ENCODE data around the gene CELF5.
"Not testable (repeated sequence)": the region's sequence is repeated elsewhere in the genome, so short reads cannot be mapped to it uniquely, and the experiment has no call there.

Gene CELF5

DNA sequence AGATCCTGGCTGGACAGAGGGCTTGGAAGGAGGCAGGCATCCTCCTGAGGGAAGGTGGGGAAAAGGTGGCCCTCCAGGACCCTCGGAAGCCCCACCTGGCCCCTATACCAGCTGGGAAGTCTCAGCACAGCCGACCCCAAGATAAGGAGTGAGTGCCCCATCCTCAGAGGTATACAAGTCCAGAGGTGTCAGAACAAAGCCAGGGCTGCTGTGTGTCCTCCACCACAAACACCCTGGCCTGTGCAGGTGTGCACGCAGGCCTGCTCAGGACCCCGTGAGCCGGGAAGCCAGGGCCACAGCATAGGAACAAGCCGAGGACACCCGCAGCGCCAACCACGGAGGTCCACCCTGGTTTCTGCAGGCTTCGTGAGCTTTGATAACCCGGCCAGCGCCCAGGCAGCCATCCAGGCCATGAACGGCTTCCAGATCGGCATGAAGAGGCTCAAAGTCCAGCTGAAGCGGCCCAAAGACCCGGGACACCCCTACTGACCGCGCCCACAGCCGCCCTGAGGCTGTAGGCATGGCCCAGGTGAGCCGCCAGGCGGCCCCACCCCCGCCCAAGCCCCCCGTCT is 68.6 kb downstream of the CELF5 start:
- DNase-seq (ENCODE audit: low read depth) = no peak

DNA sequence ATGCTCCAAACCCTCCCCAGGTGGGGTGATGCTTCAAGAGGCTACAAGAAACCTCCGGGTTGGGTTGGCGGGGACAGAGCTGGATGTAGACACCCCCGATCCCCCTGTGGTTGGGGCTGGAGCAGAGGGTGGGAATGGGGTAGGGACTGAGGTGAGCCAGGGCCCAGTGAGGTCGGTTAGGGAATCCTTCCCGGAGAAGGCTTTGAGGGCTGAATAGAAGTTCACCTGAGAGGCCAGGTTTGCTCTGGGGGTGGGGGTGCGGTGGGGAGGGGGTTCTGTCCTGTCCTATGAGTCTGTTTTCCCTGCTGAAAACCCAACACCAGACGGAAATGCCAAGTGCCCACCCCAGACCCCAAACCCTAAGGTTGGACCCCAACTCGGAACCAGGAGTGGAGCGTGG is 69.1 kb downstream of the CELF5 start:
- no peak for DNase-seq (ENCODE audit: low read depth)

DNA sequence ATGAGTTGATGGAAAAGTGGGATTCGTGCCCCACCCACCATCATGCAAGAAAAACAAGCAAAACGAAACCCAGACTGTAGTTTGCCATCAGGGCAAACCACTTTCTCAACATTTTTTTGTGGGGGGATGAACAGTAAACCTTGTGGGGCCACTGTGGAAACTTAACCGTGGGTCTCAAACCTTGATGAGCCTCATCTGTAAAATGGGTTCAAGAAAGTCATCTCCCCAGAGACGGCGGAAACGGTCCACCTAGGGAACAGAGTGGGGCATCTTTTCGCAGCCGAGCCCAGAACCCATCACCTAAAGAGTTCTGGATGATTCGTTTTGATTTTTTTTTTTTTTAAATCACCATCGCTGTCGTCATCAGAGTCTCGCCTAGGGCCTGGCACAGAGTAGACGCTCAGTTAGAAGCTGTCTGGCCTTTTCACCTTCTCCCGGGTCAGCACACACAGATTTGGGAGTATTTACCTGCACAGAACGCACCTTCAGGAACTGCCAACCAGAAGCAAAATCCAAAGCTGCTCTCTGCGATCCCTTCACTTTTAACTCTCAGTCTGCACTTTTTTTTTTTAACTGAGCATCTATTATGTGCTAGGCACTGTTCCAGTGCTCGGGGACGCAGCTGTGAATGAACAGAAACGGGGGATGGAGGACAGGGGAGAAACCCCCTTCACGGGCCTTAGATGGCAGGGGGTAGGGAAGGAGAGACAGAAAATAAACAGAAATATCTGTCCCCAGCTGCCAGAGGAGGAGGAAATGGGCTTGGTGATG is 69.8 kb downstream of the CELF5 start:
- no peak for DNase-seq (ENCODE audit: low read depth)

DNA sequence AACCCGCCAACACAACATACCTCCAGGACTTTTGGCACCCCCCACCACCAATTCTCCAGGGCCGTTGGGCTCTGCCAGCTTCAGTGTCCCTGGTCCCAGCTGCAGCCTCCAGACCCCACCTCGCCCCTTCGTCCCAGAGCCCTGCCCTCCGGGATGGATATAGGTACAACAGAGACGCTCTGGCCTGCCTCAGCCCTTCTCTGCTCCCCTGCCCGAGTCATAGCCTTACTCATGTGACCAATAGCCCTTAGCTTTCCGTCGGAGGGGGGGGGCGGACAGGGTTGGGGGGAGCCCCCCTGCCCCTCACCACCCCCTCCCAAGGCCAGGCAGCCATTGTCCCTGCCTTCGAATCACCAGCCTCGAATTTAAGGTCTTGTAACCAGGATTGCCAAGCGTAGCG is 71.1 kb downstream of the CELF5 start:
- no peak for DNase-seq (ENCODE audit: low read depth)

DNA sequence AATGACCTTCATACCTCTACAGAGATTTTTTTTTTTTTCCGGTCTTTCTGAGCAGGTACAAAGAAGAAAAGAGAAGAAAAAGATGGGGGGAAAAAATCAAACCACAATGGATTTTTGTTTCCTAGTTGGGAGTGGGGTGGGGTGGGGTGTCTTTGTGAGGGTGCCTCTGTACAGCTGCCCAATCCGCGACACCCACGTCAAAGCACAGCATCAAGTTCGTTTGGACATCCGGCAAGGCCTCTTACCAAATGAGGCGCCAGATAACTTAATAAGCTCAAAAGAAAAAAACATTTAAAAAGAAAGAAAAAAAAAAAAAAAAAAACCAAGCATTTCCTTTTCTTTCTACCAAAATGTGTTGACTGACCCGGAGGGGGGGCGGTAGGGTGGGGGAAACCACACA is 71.6 kb downstream of the CELF5 start:
- no peak for DNase-seq (ENCODE audit: low read depth)

DNA sequence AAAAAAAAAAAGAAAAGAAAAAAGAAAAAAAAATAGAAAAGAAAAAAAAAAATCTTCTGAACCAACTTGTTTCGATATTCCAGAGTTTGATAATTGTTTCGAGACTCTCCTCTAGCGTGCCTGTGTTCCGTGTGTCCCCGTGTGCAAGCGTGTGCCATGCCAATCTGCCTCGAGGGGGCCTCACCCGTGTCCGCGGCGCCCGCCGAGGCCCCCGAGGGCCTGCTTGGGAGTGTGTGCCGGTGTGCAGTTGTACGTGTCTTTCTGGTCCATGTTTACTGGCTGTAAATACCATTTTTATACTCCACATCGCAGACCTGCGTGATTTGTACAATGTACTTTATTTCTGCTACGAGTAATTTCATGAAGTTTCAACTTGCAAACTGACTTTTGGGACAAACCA is 72.0 kb downstream of the CELF5 start:
- DNase-seq (ENCODE audit: low read depth) = no peak

DNA sequence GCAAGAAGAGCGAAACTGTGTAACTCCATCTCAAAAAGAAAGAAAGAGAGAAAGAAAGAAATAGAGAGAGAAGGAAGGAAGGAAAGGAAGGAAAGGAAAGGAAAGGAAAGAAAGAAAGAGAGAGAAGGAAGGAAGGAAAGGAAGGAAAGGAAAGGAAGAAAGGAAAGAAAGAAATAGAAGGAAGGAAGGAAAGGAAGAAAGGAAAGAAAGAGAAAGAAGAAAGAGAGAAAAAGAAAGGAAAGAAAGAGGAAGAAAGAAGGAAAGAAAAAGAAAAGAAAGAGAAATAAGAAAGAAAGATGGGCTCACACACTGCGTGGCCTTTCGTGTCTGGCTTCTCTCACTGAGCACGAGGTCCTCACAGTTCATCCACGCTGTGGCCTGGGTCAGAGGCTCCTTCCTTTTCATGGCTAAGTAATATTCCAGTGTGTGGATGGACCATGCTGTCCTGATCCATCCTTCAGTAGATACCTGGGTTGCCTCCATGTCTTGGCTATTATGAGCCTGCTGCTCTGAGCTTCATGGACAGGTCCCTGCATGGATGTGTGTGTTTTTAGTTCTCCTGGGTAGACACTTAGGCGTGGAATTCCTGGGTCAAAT is 74.5 kb downstream of the CELF5 start:
- no peak for DNase-seq (ENCODE audit: low read depth)

DNA sequence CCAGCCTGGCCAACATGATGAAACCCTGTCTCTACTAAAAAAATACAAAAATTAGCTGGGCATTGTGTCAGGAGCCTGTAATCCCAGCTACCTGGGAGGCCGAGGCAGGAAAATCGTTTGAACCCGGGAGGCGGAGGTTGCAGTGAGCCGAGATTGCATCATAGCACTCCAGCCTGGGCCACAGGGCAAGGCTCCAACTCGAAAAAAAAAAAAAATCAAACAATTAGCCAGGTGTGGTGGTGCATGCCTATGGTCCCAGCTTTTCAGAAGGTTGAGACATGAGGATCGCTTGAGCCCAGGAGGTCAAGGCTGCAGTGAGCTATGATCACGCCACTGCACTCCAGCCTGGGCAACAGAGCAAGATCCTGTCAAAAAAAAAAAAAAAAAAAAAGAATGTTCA is 76.1 kb downstream of the CELF5 start:
- not testable (repeated sequence) for DNase-seq (ENCODE audit: low read depth)

DNA sequence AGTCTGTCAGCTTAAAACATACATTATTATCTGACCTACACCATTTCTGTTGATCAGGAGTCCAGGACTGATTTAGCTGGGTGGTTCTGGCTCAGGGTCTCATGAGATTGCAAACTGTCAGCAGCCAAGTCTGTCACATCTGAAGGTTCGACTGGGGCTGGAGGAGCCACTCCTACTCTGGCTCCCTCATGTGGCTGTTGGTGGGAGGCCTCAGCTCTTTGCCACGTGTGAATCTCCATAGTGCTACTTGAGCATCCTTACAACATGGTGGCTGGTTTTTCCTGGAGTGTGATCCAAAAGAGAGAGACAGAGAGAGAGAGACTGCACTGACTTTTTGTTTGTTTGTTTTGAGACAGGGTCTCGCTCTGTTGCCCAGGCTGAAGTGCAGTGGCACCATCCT is 78.3 kb downstream of the CELF5 start:
- peak; percentile 32 for DNase-seq (ENCODE audit: low read depth)

DNA sequence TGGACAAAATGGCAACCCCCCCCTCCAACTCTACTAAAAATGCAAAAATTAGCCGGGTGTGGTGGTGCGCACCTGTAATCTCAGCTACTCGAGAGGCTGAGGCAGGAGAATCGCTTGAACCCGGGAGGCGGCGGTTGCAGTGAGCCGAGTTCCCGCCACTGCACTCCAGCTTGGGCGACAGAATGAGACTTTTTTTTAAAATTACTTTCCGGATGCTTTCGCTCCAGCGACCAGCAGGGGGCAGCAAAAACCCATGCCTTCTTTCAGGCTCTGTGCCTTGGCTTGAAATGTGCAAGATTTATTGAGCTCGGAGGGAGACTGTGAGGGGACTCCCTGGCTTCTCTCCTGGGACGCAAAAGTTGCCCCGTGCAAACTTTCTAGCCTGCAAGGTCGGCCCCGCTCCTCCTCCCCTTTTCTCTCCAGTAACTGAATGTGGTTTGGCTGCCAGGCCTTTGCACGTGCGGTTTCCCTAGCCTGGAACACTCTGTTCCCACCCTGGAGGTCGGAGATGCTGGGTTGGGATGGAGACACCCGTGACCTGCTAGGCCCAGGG is 80.5 kb downstream of the CELF5 start:
- peak; percentile 74 for DNase-seq (ENCODE audit: low read depth)

DNA sequence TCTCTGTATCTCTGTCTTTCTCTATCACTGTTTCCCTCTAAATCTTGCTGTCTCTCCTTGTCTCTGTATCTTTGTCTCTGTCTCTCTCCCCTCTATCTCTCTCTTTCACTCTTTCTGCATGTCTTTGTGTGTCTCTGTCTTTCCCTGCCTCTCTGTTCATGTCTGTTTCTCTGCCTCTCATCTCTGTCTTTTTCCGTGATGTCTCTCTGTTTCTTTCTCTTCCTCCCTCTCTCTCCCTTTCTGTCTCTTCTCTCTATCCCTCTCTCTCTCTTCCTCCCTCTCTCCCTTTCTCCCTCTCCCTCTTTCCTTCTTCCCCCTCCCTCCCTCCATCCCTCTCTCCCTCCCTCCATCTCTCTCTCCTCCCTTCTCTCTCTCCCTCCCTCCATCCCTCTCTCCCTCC is 85.3 kb downstream of the CELF5 start:
- no peak for DNase-seq (ENCODE audit: low read depth)

DNA sequence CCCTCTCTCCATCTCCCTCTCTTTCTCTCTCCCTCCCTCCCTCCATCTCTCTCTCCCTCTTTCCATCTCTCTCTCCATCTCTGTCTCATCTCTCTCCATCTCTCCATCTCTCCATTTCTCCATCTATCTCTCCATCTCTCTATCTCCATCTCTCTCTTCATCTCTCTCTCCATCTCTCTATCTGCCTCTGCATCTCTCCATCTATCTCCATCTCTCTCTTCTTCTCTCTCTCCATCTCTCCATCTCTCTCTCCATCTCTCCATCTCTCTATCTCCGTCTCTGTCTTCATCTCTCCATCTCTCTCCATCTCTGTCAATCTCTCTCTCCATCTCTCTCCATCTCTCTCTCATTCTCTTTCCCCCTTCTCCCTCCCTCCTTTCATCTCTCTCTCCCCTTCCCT is 85.8 kb downstream of the CELF5 start:
- no peak for DNase-seq (ENCODE audit: low read depth)

DNA sequence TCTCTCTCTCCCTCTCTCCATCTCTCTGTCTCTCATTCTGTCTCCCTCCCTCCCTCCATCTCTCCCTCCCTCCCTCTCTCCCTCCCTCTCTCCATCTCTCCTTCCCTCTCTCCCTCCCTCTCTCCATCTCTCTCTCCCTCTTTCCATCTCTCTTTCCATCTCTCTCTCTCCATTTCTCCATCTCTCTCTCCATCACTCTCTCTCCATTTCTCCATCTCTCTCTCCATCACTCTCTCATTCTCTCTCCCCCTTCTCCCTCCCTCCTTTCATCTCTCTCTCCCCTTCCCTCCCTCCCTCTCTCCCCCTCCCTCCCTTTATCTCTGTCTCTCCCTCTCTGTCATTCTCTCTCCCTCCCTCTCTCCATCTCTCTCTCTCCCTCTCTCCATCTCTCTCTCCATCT is 86.2 kb downstream of the CELF5 start:
- DNase-seq (ENCODE audit: low read depth) = no peak

DNA sequence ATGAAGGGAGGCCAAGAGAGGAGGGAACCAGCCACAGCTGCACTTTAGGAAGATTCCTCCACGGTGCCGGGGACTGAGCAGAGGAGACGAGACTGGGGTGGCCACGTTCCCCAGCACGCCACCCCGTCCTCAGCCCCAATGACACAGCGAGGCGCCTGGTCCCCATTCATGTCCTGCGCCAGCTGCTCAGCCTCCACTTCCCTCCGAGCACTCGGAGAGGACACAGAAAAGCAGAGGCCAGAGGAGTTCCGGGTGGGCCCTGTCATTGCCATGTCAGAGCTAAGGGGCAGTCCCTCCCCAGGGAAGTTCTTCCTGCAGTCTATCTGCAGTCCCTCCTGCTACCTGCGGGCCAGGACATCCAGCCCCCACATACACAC is 88.7 kb downstream of the CELF5 start:
- DNase-seq (ENCODE audit: low read depth) = no peak

DNA sequence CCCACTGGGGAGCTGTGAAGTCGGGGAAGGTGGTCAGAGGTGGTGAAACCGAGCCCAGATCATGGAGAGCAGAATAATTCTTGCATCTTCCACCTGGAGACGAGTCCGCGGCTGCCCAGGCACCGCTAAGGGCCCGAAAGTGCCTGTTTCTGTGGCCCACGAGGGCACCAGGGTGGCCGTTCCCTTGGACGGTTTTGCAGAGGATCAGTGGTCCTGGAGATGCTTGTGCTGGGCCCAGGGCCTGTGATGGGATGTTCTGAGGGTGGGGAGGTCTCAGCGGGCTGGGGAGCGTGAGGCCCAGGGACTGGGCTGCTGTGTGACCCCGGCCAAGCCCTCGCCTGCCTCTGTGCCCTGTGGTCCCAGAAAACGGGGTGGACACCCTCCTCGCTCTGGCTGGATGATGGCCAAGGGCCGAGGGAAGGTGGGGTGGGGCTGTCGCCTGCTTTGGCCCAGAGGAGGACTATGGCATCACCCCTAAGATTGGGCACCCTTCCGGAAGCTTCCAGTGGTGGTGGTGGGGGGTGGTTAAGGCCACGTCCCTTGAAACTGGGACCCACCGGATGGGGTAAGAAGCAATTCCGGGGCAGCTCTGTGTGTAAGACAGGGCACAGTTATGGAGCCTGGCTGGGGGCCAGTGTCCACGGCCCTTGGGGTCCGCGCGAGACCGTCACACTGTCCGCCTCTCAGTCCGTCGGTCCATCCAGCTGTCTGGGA is 90.7 kb downstream of the CELF5 start:
- DNase-seq (ENCODE audit: low read depth) = no peak

DNA sequence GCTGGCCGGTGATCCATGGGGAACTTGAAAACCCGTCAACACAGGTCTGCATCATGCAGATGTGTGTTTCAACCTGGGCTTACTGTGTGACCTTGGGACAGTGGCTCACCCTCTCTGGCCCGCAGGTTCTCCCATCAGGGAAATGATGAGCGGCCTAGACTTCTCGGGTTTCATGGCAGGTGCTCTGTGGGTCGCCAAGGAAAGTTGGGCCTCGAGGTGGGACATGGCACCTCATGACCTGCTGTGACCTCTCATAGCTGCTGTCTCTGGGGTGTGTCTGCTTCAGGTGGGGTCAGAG is 91.2 kb downstream of the CELF5 start:
- no peak for DNase-seq (ENCODE audit: low read depth)

DNA sequence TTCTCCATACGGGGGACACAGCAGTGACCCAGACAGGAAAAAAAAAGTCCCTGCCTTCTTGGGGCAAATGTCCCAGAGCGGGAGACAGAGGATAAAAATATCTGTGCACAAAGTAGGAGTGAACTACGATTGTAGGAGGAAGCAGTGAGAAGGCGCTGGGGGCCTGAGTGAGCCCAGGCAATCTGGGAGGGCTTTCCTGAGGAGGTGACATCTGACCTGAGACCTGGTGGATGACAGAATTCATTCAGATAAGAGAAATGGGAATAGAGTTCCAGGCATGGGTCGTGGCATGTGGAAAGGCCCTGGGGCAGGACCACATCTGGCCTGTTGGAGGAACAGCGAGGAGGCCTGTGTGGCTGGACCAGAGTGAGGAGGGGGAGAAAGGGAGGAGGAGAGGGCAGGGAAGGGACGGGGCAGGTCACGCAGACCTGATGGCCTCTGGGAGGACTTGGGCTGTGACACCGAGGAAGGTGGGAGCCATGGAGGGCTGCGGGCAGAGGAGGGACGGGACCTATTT is 91.7 kb downstream of the CELF5 start:
- no peak for DNase-seq (ENCODE audit: low read depth)

DNA sequence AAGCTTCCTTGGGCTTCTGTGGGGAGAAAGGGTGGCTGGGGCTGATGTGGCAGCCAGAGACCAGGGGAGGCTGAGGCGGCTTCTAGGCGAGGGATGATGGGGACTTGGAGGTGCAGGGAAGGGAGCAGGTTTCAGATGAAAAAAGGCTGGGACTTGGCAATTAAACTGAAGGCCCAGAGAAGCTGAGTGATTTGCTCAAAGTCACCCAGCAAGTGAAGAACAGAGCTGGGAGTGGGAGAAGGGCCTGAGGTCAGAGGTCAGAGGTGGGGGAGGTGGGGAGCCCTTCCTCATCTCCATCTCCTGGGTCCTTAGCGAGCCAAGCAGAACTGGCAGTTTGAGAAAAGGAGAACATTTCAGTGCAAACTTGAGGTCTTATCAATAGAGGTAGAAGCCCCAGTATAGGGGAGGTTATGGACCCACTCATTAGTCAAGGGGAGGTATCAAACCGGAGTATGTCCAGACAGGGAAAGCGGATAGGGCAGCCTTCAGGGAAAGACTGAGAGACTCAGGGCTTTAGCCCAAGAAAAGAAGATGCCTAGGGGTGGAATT is 92.3 kb downstream of the CELF5 start:
- no peak for DNase-seq (ENCODE audit: low read depth)

DNA sequence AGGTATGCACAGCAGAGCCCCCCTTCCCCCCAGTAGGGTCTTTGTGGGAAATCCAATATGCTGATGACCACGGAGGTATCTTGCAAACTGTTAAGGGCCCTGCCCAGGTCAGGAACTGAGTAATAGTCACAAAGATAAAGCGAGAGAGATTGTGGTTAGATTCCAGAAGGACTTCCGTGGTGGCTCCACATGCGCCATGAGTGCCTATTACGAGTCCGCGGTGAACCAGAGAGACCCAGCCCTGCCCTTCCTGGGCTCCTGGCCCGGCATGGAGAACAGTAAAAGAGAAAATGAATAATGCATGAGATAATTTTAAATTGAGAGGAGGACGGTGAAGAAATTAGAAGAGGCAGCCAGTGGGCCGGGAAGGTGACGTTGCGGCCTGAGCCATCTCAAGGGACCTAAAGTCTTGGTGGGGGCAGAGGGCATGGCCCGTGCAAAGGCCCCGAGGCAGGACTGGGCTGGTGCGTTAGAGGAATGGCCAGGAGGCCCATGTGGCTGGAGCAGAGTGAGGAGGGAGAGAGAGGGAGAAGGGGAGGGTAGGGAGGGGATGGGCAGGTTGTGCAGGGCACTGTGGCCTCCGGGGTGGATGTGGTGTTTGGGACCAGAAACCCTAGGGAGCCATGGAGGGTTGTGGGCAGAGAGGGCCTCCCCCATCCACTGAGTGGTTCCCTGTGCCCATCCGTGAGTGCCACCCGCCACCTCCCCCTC is 95.3 kb downstream of the CELF5 start:
- DNase-seq (ENCODE audit: low read depth) = peak; percentile 76

DNA sequence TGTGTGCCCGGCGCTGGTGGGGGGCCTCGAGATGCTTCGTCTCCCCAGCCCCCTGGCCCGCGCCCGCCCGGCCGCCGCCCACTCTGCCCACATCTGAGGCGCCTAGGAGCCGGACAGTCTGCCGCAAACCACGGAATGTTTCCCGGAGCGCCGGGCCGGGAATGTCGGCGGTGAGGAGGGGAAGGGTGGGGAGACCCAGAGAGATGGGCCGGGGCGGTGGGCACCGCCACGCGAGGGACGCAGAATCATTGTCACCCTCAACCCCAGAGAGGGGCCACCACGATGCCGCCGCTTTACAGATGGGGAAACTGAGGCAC is 95.9 kb downstream of the CELF5 start:
- DNase-seq (ENCODE audit: low read depth) = no peak

DNA sequence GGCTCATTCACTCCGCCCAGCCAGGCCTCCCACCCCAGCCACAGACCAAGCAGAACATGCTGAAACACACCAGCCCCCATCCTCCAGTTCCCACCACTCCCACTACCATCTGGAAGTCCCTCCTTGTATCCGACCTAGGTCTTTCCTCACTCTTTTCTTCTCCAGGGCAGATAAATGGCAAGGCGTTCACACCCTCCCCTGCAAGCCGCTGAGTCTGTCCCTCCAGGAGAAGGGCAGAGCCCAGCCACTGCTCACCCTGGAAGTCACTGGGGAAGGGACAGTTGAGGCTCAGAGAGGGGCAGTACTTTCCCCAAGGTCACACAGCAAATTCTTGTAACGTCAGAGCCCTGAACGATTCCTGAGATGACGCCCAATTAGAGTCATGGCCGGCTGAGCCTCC is 96.4 kb downstream of the CELF5 start:
- DNase-seq (ENCODE audit: low read depth) = no peak

DNA sequence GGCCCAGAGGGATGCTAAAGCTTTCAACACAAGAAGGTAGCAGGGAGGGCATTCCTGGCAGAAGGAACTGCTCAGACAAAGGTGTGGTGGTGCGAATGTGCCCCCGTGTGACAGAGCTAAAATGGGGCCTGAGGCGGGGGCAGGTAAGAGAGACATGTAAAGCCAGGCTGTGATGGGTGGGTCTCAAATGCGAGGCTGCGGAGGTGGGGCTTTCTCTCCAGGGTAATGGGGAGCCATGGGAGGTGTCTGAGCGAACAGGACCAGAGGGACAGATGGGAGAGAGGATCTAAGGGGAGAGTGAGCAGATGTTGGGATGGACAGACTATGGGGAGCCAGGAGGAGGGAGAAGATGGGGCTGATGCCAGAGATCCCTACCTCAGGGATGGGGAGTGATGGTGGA is 97.2 kb downstream of the CELF5 start:
- DNase-seq (ENCODE audit: low read depth) = no peak
